ENCODE results near the gene RALGPS2.

DNA sequence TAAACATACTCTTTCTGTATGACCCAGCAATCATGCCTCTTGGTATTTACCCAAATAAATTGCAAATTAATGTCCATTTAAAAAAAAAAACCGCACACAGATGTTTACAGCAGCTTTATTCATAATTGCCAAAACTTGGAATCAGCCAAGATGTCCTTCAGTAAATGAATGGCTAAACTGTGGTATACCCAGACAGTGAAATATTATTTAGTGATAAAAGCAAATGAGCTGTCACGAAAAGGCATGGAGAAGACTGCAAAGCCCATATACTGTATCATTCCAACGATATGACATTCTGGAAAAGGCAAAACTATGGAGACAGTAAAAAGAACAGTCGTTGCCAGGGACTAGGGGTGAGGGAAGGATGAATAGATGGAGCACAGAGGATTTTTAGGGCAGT, 223.6 kb downstream of the RALGPS2 start:
- TF ChIP-seq CREB5 (CRISPR knock-in tag; IDR thresholded peaks at IDR 0.05; ENCODE audit: low read depth) (no peak), ZNF8 (CRISPR knock-in tag; IDR thresholded peaks at IDR 0.05) (no peak), ZNF70 (CRISPR knock-in tag; IDR thresholded peaks at IDR 0.05) (no peak), PATZ1 (CRISPR knock-in tag; IDR thresholded peaks at IDR 0.05; ENCODE audit: borderline replicate concordance) (no peak), TOX (CRISPR knock-in tag; IDR thresholded peaks at IDR 0.05; ENCODE audit: borderline replicate concordance) (no peak), CSDC2 (CRISPR knock-in tag; IDR thresholded peaks at IDR 0.05) (no peak), RARB (CRISPR knock-in tag; IDR thresholded peaks at IDR 0.05) (no peak), ZFP30 (CRISPR knock-in tag; IDR thresholded peaks at IDR 0.05) (no peak), ZFP3 (CRISPR knock-in tag; IDR thresholded peaks at IDR 0.05) (no peak)
- TF ChIP-seq, protein P1, sequence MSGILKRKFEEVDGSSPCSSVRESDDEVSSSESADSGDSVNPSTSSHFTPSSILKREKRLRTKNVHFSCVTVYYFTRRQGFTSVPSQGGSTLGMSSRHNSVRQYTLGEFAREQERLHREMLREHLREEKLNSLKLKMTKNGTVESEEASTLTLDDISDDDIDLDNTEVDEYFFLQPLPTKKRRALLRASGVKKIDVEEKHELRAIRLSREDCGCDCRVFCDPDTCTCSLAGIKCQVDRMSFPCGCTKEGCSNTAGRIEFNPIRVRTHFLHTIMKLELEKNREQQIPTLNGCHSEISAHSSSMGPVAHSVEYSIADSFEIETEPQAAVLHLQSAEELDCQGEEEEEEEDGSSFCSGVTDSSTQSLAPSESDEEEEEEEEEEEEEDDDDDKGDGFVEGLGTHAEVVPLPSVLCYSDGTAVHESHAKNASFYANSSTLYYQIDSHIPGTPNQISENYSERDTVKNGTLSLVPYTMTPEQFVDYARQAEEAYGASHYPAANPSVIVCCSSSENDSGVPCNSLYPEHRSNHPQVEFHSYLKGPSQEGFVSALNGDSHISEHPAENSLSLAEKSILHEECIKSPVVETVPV (CRISPR knock-in tag; IDR thresholded peaks at IDR 0.05), result no peak
